Activated T-helper 2 cell treated with anti-CD3 and anti-CD28 coated beads, Interferon-gamma antibody, Interleukin-2, Interleukin-4, amounts not matched to agents 10 μg/mL and 5 μg/mL and 100 μg/mL, durations not matched to agents 14 hours and 24 hours and 36 hours (primary cell): ENCODE data around the gene RASGRF1. TPM values are rescaled to one million over a fixed set of nuclear protein-coding genes. Genes with fewer than 3 reads are reported as not detected.

Experiments used
- DNase-seq: peaks from one replicate; pipeline ENCODE4 v3.0.0; 2021; ENCODE audit warnings: low spot score
- H3K27ac Mint-ChIP-seq: one replicate; pipeline ENCODE4 v1.8.0; 2021; ENCODE audit warnings: mixed read lengths
- H3K27me3 Mint-ChIP-seq: one replicate; pipeline ENCODE4 v1.8.0; 2021; ENCODE audit warnings: low read depth, mixed read lengths
- H3K36me3 Mint-ChIP-seq: one replicate; pipeline ENCODE4 v1.8.0; 2021; ENCODE audit warnings: low read depth, mixed read lengths
- H3K4me1 Mint-ChIP-seq: one replicate; pipeline ENCODE4 v1.8.0; 2021; ENCODE audit warnings: low read depth, mixed read lengths
- H3K4me3 Mint-ChIP-seq: one replicate; pipeline ENCODE4 v1.8.0; 2021; ENCODE audit warnings: low read depth, mild to moderate bottlenecking, moderate library complexity, mixed read lengths
- H3K9me3 Mint-ChIP-seq: one replicate; pipeline ENCODE4 v1.8.0; 2021; ENCODE audit warnings: mixed read lengths
- intact Hi-C: fragments of 100-400 bp; cut with micrococcal nuclease; formaldehyde crosslinking; loops from one replicate; pipeline ENCODE4 v1.15.1; 2023
- total RNA-seq: library from RNA; stranded (reverse); gene quantifications from 2 replicates; pipeline ENCODE4 v1.2.3, GENCODE V29; 2022

Gene RASGRF1
- total RNA-seq, 1 donor from 2014 or later: not detected

DNA sequence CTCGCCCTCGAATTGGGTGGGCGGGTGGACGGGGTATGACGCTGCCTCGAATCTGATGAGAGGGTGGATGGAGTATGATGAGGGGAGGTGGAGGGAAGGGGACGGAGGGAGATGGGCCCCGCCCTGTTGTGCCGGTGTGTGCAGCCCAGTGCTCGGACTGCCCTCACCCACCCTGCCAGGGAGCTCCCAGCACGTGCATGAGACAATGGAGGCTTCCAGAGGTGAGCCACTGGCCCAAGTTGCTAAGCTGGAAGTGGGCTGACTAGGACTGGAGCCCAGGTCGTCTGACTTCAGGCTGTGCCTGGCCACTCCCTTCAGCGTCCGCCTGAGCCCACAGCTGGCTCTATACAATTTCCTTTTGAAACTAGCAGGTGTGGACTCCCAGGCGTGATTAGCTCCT is 98.7 kb downstream of the RASGRF1 start:
- Mint-ChIP-seq H3K27ac (no peak overlapping the region), H3K9me3 (no peaks in the 10 kb centered on the region), H3K4me3 (no peak overlapping the region)

DNA sequence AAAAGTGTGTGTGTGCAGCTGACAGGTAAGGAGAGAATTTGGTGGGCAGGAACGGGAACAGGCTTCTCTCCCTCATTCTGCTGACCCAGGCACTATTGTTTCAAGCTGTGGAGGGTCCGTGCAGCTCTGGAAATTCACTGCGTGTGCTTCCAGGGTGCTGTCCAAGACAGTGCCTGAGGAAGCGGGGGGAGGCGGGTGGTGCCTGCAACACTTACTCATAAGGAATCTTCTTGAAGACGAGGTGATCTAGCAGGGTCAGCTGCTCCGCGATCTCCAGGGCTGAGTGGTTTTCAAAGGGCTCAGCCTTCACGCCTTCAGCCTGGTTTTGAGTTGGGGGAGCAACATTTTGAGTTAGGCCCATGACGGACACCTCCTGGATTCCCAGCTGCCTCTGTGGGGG is 99.1 kb downstream of the RASGRF1 start:
- intact Hi-C loops: no loop called here
- Mint-ChIP-seq H3K4me1 (peaks cover 6% of the 10 kb centered on the region), H3K4me3 (no peak overlapping the region), H3K36me3 (no peaks in the 10 kb centered on the region), H3K27ac (no peak overlapping the region), H3K27me3 (peaks cover 10% of the 10 kb centered on the region), H3K9me3 (no peaks in the 10 kb centered on the region)
- DNase-seq: no peak

More for the DNA sequence above, 98.7 kb downstream of the RASGRF1 start:
- intact Hi-C loops: no loop called here
- Mint-ChIP-seq H3K27me3 (peaks cover 10% of the 10 kb centered on the region), H3K4me1 (peaks cover 6% of the 10 kb centered on the region), H3K36me3 (no peaks in the 10 kb centered on the region)
- DNase-seq: no peak

DNA sequence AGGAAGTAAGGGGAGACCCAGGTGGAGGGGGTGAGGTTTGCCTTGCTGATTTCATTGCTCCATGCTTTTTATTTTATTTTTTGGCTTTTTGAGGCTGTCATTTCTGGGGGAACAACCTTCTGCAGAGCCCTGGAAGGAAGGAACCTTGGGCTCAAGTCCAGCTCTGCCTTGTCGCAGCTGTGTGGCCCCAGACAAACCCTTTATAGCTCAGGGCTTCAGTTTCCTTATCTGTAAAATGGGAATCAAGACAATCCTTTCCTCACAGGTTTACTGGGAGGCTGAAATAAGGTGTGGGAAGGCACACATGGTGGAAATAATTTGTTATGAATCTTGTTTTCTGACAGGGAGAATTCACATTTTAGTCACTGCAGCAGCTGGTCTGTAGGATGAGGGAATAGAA is 100.3 kb downstream of the RASGRF1 start:
- intact Hi-C loops: no loop called here
- H3K4me3 Mint-ChIP-seq: no peak overlapping the region

DNA sequence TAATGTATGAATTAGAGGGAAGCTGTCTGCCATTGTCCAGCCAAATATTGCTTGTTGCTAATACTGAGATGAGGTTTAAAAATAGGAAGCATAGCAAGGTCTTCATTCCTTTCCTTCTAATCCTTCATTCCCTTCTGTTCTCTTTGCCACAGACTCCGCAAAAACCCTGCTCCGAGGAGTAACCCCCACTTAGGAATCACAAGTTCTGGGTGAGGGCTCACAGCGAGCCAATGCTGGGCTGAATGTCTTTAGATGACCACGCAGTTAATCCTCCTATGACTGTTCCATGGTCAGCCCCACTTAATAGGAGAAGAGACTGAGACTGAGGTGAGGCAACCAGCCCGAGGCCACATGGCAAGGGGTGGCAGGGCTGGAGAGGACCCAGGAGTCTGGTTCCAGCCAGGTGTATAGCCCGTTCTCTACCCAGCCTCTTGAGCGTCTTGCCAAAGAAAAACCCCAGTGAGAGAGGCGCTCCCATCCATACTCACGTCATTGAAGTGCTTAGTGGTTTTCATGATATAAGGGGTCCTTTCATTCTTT is 100.8 kb downstream of the RASGRF1 start:
- Mint-ChIP-seq H3K27ac (no peak overlapping the region), H3K4me3 (no peak overlapping the region), H3K36me3 (no peaks in the 10 kb centered on the region), H3K9me3 (no peaks in the 10 kb centered on the region), H3K4me1 (peaks cover 6% of the 10 kb centered on the region), H3K27me3 (peaks cover 13% of the 10 kb centered on the region)
- intact Hi-C loops: no loop called here
- no peak for DNase-seq

More for the DNA sequence above, 100.3 kb downstream of the RASGRF1 start:
- no peak for DNase-seq
- Mint-ChIP-seq H3K27ac (no peak overlapping the region), H3K9me3 (no peaks in the 10 kb centered on the region), H3K36me3 (no peaks in the 10 kb centered on the region), H3K27me3 (peaks cover 13% of the 10 kb centered on the region), H3K4me1 (peaks cover 6% of the 10 kb centered on the region)

DNA sequence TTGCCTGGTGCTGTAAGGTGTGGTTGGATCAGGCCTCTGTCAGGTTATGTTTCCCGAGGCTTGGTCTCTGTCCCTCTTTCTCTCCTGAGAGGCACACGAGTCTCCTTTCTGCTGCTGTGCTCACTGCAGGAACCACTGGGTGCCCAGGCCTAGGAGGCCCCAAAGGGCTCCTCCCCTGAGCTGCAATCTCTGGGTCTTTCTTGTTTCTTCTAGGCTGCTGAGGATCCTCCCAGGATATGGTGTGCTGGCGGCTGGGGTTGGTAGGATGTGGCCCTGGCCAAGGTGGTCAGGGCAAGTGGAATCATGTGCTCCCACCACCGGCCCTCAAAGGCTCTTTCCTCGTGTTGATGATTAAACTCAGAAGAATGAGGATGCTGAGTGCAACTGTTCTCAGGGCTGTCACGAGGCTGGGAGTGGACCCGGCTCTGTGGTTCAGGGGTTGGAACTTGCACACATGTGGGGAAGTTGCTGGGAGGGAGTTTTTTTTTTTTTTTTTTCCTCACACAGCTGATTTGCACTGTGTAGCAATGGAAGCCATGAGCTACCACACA is 102.1 kb downstream of the RASGRF1 start:
- H3K4me3 Mint-ChIP-seq: no peak overlapping the region
- intact Hi-C loops: no loop called here
- no peaks in the 10 kb centered on the region for H3K36me3 Mint-ChIP-seq
- no peaks in the 10 kb centered on the region for H3K9me3 Mint-ChIP-seq
- peaks cover 6% of the 10 kb centered on the region for H3K4me1 Mint-ChIP-seq
- H3K27me3 Mint-ChIP-seq: peaks cover 13% of the 10 kb centered on the region
- DNase-seq: no peak
- H3K27ac Mint-ChIP-seq: no peak overlapping the region

DNA sequence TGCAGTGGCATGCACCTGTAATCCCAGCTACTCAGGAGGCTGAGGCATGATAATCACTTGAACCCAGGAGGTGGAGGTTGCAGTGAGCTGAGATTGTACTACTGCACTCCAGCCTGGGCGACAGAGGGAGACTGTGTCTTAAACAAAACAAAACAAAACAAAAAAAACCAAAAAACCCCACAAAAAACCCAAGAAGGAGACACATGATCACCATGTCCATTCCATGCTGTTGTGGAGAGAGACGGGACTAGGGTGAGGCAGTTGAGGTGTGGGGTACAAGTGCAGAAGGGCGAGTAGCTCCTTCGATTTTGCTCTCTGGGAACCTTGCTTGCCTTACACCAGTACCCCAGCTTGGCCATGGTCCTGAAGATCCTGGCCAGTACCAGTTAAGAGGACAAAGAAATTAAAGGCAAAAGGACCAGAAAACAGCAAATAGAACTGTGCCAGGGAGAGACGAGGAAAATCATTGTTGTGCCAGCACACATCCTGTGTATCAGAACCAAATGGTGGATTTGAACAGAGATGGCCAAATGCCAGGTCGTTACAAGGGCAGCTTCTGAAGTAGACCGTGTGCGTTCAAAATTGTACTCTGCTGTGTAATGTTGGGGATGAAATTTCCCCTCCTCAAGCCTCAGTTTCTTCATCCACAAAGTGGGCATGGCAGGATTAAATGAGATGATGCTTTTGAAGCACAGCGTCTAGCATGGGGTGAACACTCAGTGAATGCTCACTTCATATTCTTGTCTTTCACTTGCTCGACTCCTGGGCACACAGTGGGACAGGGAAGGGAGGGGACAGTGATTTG is 102.8 kb downstream of the RASGRF1 start:
- intact Hi-C loops: no loop called here
- no peak overlapping the region for H3K4me3 Mint-ChIP-seq

DNA sequence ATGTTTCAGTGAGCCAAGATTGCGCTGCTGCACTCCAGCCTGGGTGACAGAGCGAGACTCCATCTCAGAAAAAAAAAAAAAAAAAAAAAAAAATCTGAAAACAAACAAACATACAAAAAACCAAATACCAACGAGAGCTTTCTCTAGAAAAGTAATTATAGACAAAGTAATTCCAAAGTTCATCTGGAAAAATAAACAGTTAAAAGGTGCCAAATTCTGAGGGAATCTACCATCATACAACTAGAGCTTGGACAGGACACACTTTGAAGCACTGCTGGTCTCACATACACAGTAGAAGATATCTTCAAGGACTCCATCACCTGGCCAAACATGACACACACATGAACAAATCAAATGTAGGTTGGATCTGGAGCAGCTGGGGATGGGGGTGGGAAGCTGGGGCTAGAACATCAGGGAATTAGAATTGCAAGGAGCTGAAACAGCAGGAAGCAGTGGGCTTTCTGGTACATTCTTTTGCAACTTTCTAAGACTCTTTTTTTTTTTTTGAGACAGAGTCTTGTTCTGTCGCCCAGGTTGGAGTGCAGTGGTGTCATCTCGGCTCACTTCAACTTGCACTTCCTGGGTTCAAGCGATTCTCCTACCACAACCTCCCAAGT is 104.6 kb downstream of the RASGRF1 start:
- intact Hi-C loops: no loop called here
- H3K4me1 Mint-ChIP-seq: peaks cover 4% of the 10 kb centered on the region
- H3K27me3 Mint-ChIP-seq: peaks cover 13% of the 10 kb centered on the region
- no peak overlapping the region for H3K27ac Mint-ChIP-seq
- no peaks in the 10 kb centered on the region for H3K36me3 Mint-ChIP-seq
- H3K9me3 Mint-ChIP-seq: no peaks in the 10 kb centered on the region
- no peak for DNase-seq
- no peak overlapping the region for H3K4me3 Mint-ChIP-seq

More for the DNA sequence above, 102.8 kb downstream of the RASGRF1 start:
- Mint-ChIP-seq H3K9me3 (no peaks in the 10 kb centered on the region), H3K4me1 (peaks cover 4% of the 10 kb centered on the region), H3K27me3 (peaks cover 13% of the 10 kb centered on the region), H3K36me3 (no peaks in the 10 kb centered on the region), H3K27ac (no peak overlapping the region)
- DNase-seq: no peak

DNA sequence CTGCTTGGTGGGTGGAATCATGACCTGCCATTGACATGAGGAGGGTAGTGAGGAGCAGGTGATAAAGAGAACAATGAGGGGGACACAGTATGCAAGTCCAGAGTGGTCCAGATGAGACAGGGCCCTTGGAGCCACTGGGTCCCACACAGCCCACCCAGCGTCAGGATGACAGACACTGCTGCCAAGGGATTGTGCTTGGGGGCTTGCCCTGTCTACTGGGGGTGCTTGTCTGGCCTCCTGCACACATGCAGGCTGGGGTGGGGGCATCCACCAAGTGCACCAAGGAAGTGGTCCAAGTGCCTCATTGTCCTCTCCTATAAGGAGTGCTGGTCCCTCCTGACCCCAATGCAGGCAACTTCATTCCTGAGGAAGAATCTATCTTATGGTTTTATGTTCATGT is 106.5 kb downstream of the RASGRF1 start:
- no peak overlapping the region for H3K4me3 Mint-ChIP-seq
- intact Hi-C loops: no loop called here

DNA sequence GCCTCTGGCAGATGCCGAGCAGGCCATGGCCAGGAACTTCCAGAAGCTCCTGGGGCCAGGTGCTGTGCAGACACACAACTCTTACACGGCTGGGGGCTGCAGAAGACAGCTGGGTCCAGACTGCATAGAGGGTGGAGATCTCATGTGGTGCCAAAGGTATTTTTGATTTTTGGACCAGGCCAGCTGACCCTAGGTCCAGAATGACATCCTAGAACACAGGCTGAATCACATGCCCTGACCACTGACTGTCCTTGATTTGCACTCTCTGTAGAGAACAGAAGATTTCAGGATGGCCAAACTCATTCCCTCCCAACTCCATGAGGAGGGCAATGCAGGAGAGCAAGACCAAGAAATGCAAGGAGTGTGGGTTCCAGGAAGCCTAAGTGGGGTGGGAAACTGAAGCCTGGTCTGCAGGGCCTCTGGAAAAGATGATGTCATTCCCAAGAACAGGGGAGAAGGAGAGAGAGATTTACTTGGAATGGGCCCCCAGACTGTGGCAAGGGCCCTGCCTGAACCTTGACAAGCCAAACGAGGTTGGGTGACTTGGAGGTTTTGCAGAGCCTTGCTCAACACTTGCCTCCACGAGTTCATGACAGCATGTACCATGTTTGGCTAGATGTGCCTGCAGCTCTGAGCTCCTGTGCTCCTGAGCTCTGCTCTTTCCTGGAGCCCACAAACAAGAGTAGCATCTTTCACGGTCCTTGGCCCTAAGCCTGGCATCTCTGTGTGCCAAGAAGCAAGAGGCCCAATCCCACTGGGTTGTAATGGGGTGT is 107.2 kb downstream of the RASGRF1 start:
- no peak for DNase-seq
- intact Hi-C loops: no loop called here
- H3K4me3 Mint-ChIP-seq: no peak overlapping the region
- H3K36me3 Mint-ChIP-seq: no peaks in the 10 kb centered on the region
- H3K9me3 Mint-ChIP-seq: no peaks in the 10 kb centered on the region
- peaks cover 2% of the 10 kb centered on the region for H3K4me1 Mint-ChIP-seq
- H3K27me3 Mint-ChIP-seq: peaks cover 12% of the 10 kb centered on the region
- H3K27ac Mint-ChIP-seq: no peak overlapping the region

More for the DNA sequence above, 106.5 kb downstream of the RASGRF1 start:
- Mint-ChIP-seq H3K4me1 (peaks cover 4% of the 10 kb centered on the region), H3K27ac (no peak overlapping the region), H3K36me3 (no peaks in the 10 kb centered on the region), H3K9me3 (no peaks in the 10 kb centered on the region), H3K27me3 (peaks cover 13% of the 10 kb centered on the region)
- no peak for DNase-seq

DNA sequence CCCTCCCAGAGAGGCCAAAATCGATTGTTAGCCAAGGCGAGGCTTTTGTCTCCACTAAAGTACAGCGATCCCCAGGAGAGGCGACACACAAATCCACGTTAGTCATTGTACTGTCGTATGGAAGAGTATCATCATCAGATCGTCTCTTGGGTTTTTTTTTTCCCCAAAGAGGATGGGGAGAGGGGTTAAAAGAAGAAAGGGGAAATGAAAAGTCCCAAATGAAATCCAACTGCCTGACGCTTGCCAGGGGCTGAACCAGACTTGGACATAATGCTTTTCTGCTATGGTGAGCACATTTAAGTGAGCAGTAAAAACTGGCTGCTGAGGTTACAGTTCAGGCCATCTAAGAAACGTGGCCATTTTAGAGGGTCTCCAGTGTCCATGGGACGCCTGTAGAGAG is 107.8 kb downstream of the RASGRF1 start:
- Mint-ChIP-seq H3K27me3 (peaks cover 6% of the 10 kb centered on the region), H3K4me3 (no peak overlapping the region), H3K36me3 (no peaks in the 10 kb centered on the region), H3K4me1 (peaks cover 1% of the 10 kb centered on the region), H3K27ac (no peak overlapping the region), H3K9me3 (no peaks in the 10 kb centered on the region)
- DNase-seq: no peak
- intact Hi-C loops: no loop called here

DNA sequence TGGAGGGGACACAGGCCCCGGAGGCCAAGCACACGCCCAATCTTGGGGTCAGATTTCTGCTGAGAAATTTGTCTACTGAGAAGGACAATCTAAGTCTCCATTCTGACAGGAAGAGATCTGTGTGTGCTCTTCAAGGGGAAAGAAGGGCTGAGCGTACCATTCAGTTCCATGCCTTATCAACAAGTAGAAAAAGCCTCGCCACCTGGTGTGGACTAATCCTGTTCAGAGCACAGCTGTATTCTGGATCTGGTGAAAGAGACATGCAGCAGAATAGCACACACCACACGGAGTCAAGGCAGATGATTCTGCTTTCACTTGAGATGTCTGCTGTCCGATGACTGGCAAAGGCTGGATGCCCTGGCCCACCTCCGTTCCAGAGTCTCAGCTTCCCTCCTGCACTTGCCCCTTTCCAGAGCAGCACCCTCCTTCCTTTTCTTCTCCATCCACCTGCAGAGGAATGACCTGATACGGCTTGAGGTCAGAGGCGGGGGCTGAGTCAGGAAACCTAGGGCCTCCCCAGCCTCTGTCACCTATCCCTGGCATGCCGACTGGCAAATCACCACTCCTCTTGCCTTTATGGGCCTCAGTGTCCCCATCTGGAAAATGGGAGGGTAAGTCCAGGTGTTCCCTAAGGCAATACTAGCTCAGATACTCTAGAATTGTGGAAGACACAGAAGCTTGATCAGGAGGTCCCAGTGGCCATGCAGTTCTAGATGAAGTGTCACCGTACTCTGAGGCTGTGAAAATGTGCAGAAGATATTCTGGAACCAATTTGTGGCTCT is 108.9 kb downstream of the RASGRF1 start:
- no peak overlapping the region for H3K27ac Mint-ChIP-seq
- peaks cover 3% of the 10 kb centered on the region for H3K27me3 Mint-ChIP-seq
- no peaks in the 10 kb centered on the region for H3K36me3 Mint-ChIP-seq
- intact Hi-C loops: loop anchor here (2.0 kb wide), 1 partner anchor 71 kb away; no protein-coding TSS in a partner anchor
- no peaks in the 10 kb centered on the region for H3K9me3 Mint-ChIP-seq
- H3K4me1 Mint-ChIP-seq: peaks cover 8% of the 10 kb centered on the region
- no peak for DNase-seq
- no peak overlapping the region for H3K4me3 Mint-ChIP-seq
